ENCODE results near the gene CHRM2.

CHRM2 gene

GRCh38 chr7:136891850-136892249, 23.4 kb downstream of the CHRM2 start:
- Histone ChIP-seq H3K27me3 (ENCODE audit: control insufficient read depth in 1 of 2, insufficient read depth in 2 of 2, low read length in 2 of 2) (no peaks in the 10 kb centered on the region), H3K4me1 (ENCODE audit: control insufficient read depth, insufficient read depth, low read length) (no peaks in the 10 kb centered on the region), H3K9ac (ENCODE audit: low read length in 2 of 2) (no peak overlapping the region), H3K4me3 (ENCODE audit: low read length in 2 of 2) (no peak overlapping the region), H3K36me3 (ENCODE audit: control insufficient read depth in 2 of 2, insufficient read depth in 2 of 2, low read length in 2 of 2) (peaks cover 7 to 9% of the 10 kb centered on the region in 2 donors), H3K9me3 (ENCODE audit: control insufficient read depth in 2 of 2, low read length in 2 of 2) (no peaks in the 10 kb centered on the region), H3K27ac (ENCODE audit: low read length) (no peak overlapping the region)

- Histone ChIP-seq H3K9me3 (ENCODE audit: control insufficient read depth in 2 of 2, low read length in 2 of 2) (no peaks in the 10 kb centered on the region), H3K27ac (ENCODE audit: low read length) (no peak overlapping the region), H3K36me3 (ENCODE audit: control insufficient read depth in 2 of 2, insufficient read depth in 2 of 2, low read length in 2 of 2) (peaks cover 7 to 9% of the 10 kb centered on the region in 2 donors), H3K9ac (ENCODE audit: low read length in 2 of 2) (no peak overlapping the region), H3K4me3 (ENCODE audit: low read length in 2 of 2) (no peak overlapping the region), H3K4me1 (ENCODE audit: control insufficient read depth, insufficient read depth, low read length) (no peaks in the 10 kb centered on the region), H3K27me3 (ENCODE audit: control insufficient read depth in 1 of 2, insufficient read depth in 2 of 2, low read length in 2 of 2) (no peaks in the 10 kb centered on the region)
Measured at GRCh38 chr7:136894789-136895188, 26.3 kb downstream of the CHRM2 start.

- H3K4me1 ChIP-seq (ENCODE audit: control insufficient read depth, insufficient read depth, low read length) = no peaks in the 10 kb centered on the region
- H3K27ac ChIP-seq (ENCODE audit: low read length) = no peak overlapping the region
- H3K27me3 ChIP-seq (ENCODE audit: control insufficient read depth in 1 of 2, insufficient read depth in 2 of 2, low read length in 2 of 2) = no peaks in the 10 kb centered on the region
- no peak overlapping the region for H3K9ac ChIP-seq (ENCODE audit: low read length in 2 of 2)
- H3K9me3 ChIP-seq (ENCODE audit: control insufficient read depth in 2 of 2, low read length in 2 of 2) = no peaks in the 10 kb centered on the region
- H3K36me3 ChIP-seq (ENCODE audit: control insufficient read depth in 2 of 2, insufficient read depth in 2 of 2, low read length in 2 of 2) = peaks cover 7 to 9% of the 10 kb centered on the region in 2 donors
- H3K4me3 ChIP-seq (ENCODE audit: low read length in 2 of 2) = no peak overlapping the region
Measured at GRCh38 chr7:136897676-136898075, 29.2 kb downstream of the CHRM2 start.

GRCh38 chr7:136900005-136900404, 31.6 kb downstream of the CHRM2 start:
- H3K4me1 ChIP-seq (ENCODE audit: control insufficient read depth, insufficient read depth, low read length) = peaks cover 4% of the 10 kb centered on the region
- no peak overlapping the region for H3K4me3 ChIP-seq (ENCODE audit: low read length in 2 of 2)
- no peaks in the 10 kb centered on the region for H3K9me3 ChIP-seq (ENCODE audit: control insufficient read depth in 2 of 2, low read length in 2 of 2)
- no peaks in the 10 kb centered on the region for H3K36me3 ChIP-seq (ENCODE audit: control insufficient read depth in 2 of 2, insufficient read depth in 2 of 2, low read length in 2 of 2)
- no peak overlapping the region for H3K9ac ChIP-seq (ENCODE audit: low read length in 2 of 2)
- H3K27ac ChIP-seq (ENCODE audit: low read length) = no peak overlapping the region
- no peaks in the 10 kb centered on the region for H3K27me3 ChIP-seq (ENCODE audit: control insufficient read depth in 1 of 2, insufficient read depth in 2 of 2, low read length in 2 of 2)

GRCh38 chr7:136910771-136911170, 42.3 kb downstream of the CHRM2 start:
- Histone ChIP-seq H3K9ac (ENCODE audit: low read length in 2 of 2) (no peak overlapping the region), H3K4me3 (ENCODE audit: low read length in 2 of 2) (no peak overlapping the region), H3K27me3 (ENCODE audit: control insufficient read depth in 1 of 2, insufficient read depth in 2 of 2, low read length in 2 of 2) (no peaks in the 10 kb centered on the region), H3K36me3 (ENCODE audit: control insufficient read depth in 2 of 2, insufficient read depth in 2 of 2, low read length in 2 of 2) (no peaks in the 10 kb centered on the region), H3K9me3 (ENCODE audit: control insufficient read depth in 2 of 2, low read length in 2 of 2) (no peaks in the 10 kb centered on the region), H3K27ac (ENCODE audit: low read length) (no peak overlapping the region), H3K4me1 (ENCODE audit: control insufficient read depth, insufficient read depth, low read length) (no peaks in the 10 kb centered on the region)

- Histone ChIP-seq H3K36me3 (ENCODE audit: control insufficient read depth in 2 of 2, insufficient read depth in 2 of 2, low read length in 2 of 2) (no peaks in the 10 kb centered on the region), H3K27me3 (ENCODE audit: control insufficient read depth in 1 of 2, insufficient read depth in 2 of 2, low read length in 2 of 2) (no peaks in the 10 kb centered on the region), H3K4me1 (ENCODE audit: control insufficient read depth, insufficient read depth, low read length) (no peaks in the 10 kb centered on the region)
Measured at GRCh38 chr7:136911344-136911743, 42.9 kb downstream of the CHRM2 start.

GRCh38 chr7:136912339-136912738, 43.9 kb downstream of the CHRM2 start:
- H3K9ac ChIP-seq (ENCODE audit: low read length in 2 of 2) = no peak overlapping the region
- no peaks in the 10 kb centered on the region for H3K27me3 ChIP-seq (ENCODE audit: control insufficient read depth in 1 of 2, insufficient read depth in 2 of 2, low read length in 2 of 2)
- H3K9me3 ChIP-seq (ENCODE audit: control insufficient read depth in 2 of 2, low read length in 2 of 2) = no peaks in the 10 kb centered on the region
- H3K4me3 ChIP-seq (ENCODE audit: low read length in 2 of 2) = no peak overlapping the region
- H3K4me1 ChIP-seq (ENCODE audit: control insufficient read depth, insufficient read depth, low read length) = no peaks in the 10 kb centered on the region
- peaks cover 0 to 1% of the 10 kb centered on the region in 2 donors for H3K36me3 ChIP-seq (ENCODE audit: control insufficient read depth in 2 of 2, insufficient read depth in 2 of 2, low read length in 2 of 2)
- no peak overlapping the region for H3K27ac ChIP-seq (ENCODE audit: low read length)

More at GRCh38 chr7:136911344-136911743, 42.9 kb downstream of the CHRM2 start:
- Histone ChIP-seq H3K9me3 (ENCODE audit: control insufficient read depth in 2 of 2, low read length in 2 of 2) (no peaks in the 10 kb centered on the region), H3K9ac (ENCODE audit: low read length in 2 of 2) (no peak overlapping the region), H3K4me3 (ENCODE audit: low read length in 2 of 2) (no peak overlapping the region), H3K27ac (ENCODE audit: low read length) (no peak overlapping the region)

GRCh38 chr7:136914016-136914415, 45.6 kb downstream of the CHRM2 start:
- Histone ChIP-seq H3K36me3 (ENCODE audit: control insufficient read depth in 2 of 2, insufficient read depth in 2 of 2, low read length in 2 of 2) (peaks cover 0 to 7% of the 10 kb centered on the region in 2 donors), H3K4me1 (ENCODE audit: control insufficient read depth, insufficient read depth, low read length) (no peaks in the 10 kb centered on the region), H3K4me3 (ENCODE audit: low read length in 2 of 2) (no peak overlapping the region), H3K27me3 (ENCODE audit: control insufficient read depth in 1 of 2, insufficient read depth in 2 of 2, low read length in 2 of 2) (no peaks in the 10 kb centered on the region), H3K9ac (ENCODE audit: low read length in 2 of 2) (no peak overlapping the region), H3K9me3 (ENCODE audit: control insufficient read depth in 2 of 2, low read length in 2 of 2) (no peaks in the 10 kb centered on the region), H3K27ac (ENCODE audit: low read length) (no peak overlapping the region)

- no peak overlapping the region for H3K9ac ChIP-seq (ENCODE audit: low read length in 2 of 2)
- no peak overlapping the region for H3K4me3 ChIP-seq (ENCODE audit: low read length in 2 of 2)
- H3K27me3 ChIP-seq (ENCODE audit: control insufficient read depth in 1 of 2, insufficient read depth in 2 of 2, low read length in 2 of 2) = no peaks in the 10 kb centered on the region
- peaks cover 7 to 12% of the 10 kb centered on the region in 2 donors for H3K36me3 ChIP-seq (ENCODE audit: control insufficient read depth in 2 of 2, insufficient read depth in 2 of 2, low read length in 2 of 2)
- no peaks in the 10 kb centered on the region for H3K9me3 ChIP-seq (ENCODE audit: control insufficient read depth in 2 of 2, low read length in 2 of 2)
- H3K27ac ChIP-seq (ENCODE audit: low read length) = no peak overlapping the region
- H3K4me1 ChIP-seq (ENCODE audit: control insufficient read depth, insufficient read depth, low read length) = no peaks in the 10 kb centered on the region
Measured at GRCh38 chr7:136919820-136920219, 51.4 kb downstream of the CHRM2 start.

GRCh38 chr7:136923111-136923667, 54.7 kb downstream of the CHRM2 start:
- Histone ChIP-seq H3K9ac (ENCODE audit: low read length in 2 of 2) (no peak overlapping the region), H3K27ac (ENCODE audit: low read length) (no peak overlapping the region), H3K27me3 (ENCODE audit: control insufficient read depth in 1 of 2, insufficient read depth in 2 of 2, low read length in 2 of 2) (no peaks in the 10 kb centered on the region), H3K4me3 (ENCODE audit: low read length in 2 of 2) (no peak overlapping the region), H3K4me1 (ENCODE audit: control insufficient read depth, insufficient read depth, low read length) (peaks cover 7% of the 10 kb centered on the region), H3K9me3 (ENCODE audit: control insufficient read depth in 2 of 2, low read length in 2 of 2) (no peaks in the 10 kb centered on the region), H3K36me3 (ENCODE audit: control insufficient read depth in 2 of 2, insufficient read depth in 2 of 2, low read length in 2 of 2) (peaks cover 6 to 7% of the 10 kb centered on the region in 2 donors)

- H3K27ac ChIP-seq (ENCODE audit: low read length) = no peak overlapping the region
- H3K4me3 ChIP-seq (ENCODE audit: low read length in 2 of 2) = no peak overlapping the region
- no peaks in the 10 kb centered on the region for H3K27me3 ChIP-seq (ENCODE audit: control insufficient read depth in 1 of 2, insufficient read depth in 2 of 2, low read length in 2 of 2)
- no peak overlapping the region for H3K9ac ChIP-seq (ENCODE audit: low read length in 2 of 2)
- peaks cover 6 to 7% of the 10 kb centered on the region in 2 donors for H3K36me3 ChIP-seq (ENCODE audit: control insufficient read depth in 2 of 2, insufficient read depth in 2 of 2, low read length in 2 of 2)
- H3K9me3 ChIP-seq (ENCODE audit: control insufficient read depth in 2 of 2, low read length in 2 of 2) = no peaks in the 10 kb centered on the region
- peaks cover 7% of the 10 kb centered on the region for H3K4me1 ChIP-seq (ENCODE audit: control insufficient read depth, insufficient read depth, low read length)
Measured at GRCh38 chr7:136925044-136925443, 56.6 kb downstream of the CHRM2 start.

All from stomach smooth muscle (tissue), 2 donors.